Transverse colon (tissue), 4 donors: Measurements from ENCODE around the gene TENM4. TPM values are rescaled to one million over a fixed set of nuclear protein-coding genes. Genes with fewer than 3 reads are reported as not detected.

Source experiments
- DNase-seq: peaks from one replicate; pipeline ENCODE4 v3.0.0-alpha.2; 2019
- H3K27ac ChIP-seq, 4 donors: fragments of 200-600 bp; sonication (generic); 2 replicates each; pipeline ENCODE4 v1.5.1; 2016 to 2018; ENCODE audit warnings: inconsistent platforms in 4 of 4
- H3K27me3 ChIP-seq: fragments of 200-600 bp; sonication (generic); 2 replicates; pipeline ENCODE4 v1.5.1; 2017; ENCODE audit warnings: inconsistent platforms
- H3K36me3 ChIP-seq, 4 donors: fragments of 200-600 bp; sonication (generic); 2 replicates each; pipeline ENCODE4 v1.5.1; 2017 to 2019; ENCODE audit warnings: inconsistent platforms in 4 of 4
- H3K4me1 ChIP-seq, 4 donors: fragments of 200-600 bp; sonication (generic); 2 replicates each; pipeline ENCODE4 v1.5.1; 2017 to 2020; ENCODE audit warnings: inconsistent platforms in 4 of 4
- H3K4me3 ChIP-seq, 4 donors: fragments of 200-600 bp; sonication (generic); 1 replicate in 1 of 4; 2 replicates in 3 of 4; pipeline versions ENCODE4 v1.5.1 to v1.6.1; 2017 to 2019; ENCODE audit warnings: inconsistent platforms in 4 of 4
- H3K9me3 ChIP-seq, 2 donors: fragments of 200-600 bp; sonication (generic); 2 replicates each; pipeline ENCODE4 v1.5.1; 2017 to 2019; ENCODE audit warnings: inconsistent platforms in 2 of 2
- CTCF ChIP-seq, 5 experiments: fragments of 200-600 bp in 3 of 5; fragments of 450-650 bp in 2 of 5; sonication (generic) in 3 of 5; IDR thresholded peaks; 1 replicate in 2 of 5; 2 replicates in 3 of 5; pipeline ENCODE4 v1.5.1; 2016 to 2017; ENCODE audit warnings: antibody characterized with exemption in 5 of 5, inconsistent platforms in 3 of 5, mild to moderate bottlenecking in 2 of 5, moderate library complexity in 1 of 5
- EP300 ChIP-seq: sonication (generic); formaldehyde crosslinking; IDR thresholded peaks from one replicate; pipeline ENCODE4 v1.6.1; 2017; ENCODE audit warnings: antibody characterized with exemption, low read depth
- POLR2A ChIP-seq: fragments of 450-650 bp; IDR thresholded peaks from one replicate; pipeline ENCODE4 v1.6.1; 2016; ENCODE audit warnings: antibody characterized with exemption, mild to moderate bottlenecking, moderate library complexity
- POLR2AphosphoS5 ChIP-seq, 3 donors: sonication (generic); formaldehyde crosslinking; IDR thresholded peaks; one replicate each; pipeline ENCODE4 v1.6.1; 2016; ENCODE audit warnings: antibody characterized with exemption in 3 of 3
- WGBS, 2 donors: methylation state at CpG; one replicate each; pipeline ENCODE4 v1.1.5; 2018; ENCODE audit warnings: low coverage in 1 of 2; 5-methylcytosine and 5-hydroxymethylcytosine counted together
- in situ Hi-C, 4 donors: fragments of 200-750 bp; cut with MboI; loops; one replicate each; pipeline versions ENCODE4 v1.15.0 to v1.15.1; 2017; ENCODE audit warnings: low sequenced_read_pairs in 3 of 4, low pct_ligation_motif_present in 1 of 4, low pct_unique_long_range_greater_than_20kb in 1 of 4
- intact Hi-C: fragments of 100-400 bp; cut with DNase I; formaldehyde crosslinking; loops from one replicate; pipeline ENCODE4 v1.15.1; 2023; ENCODE audit warnings: low total_unique reads
- total RNA-seq, 4 donors: library from RNA; depleted of rRNA; stranded (reverse); fragments of >200 nt; gene quantifications; one replicate each; pipeline ENCODE4 v1.1.0, GENCODE V29; 2016

Gene TENM4
- total RNA-seq, 4 donors from 2014 or later = 0.14 to 0.79 (median 0.39) TPM

- H3K27ac ChIP-seq = no peak overlapping the region
- in situ Hi-C loops = no loop called here
- H3K4me3 ChIP-seq = no peak overlapping the region
- 43 to 90% methylated on average over 1 of the region's 1 CpG for WGBS, 2 donors
- intact Hi-C loops = no loop called here
- no peak for TF ChIP-seq POLR2AphosphoS5 (IDR thresholded peaks at IDR 0.05)
- no peaks in the 10 kb centered on the region for H3K36me3 ChIP-seq
- H3K27me3 ChIP-seq = no peaks in the 10 kb centered on the region
- no peak for DNase-seq
- H3K9me3 ChIP-seq = no peaks in the 10 kb centered on the region
- no peaks in the 10 kb centered on the region for H3K4me1 ChIP-seq
Observed at GRCh38 chr11:78914503-78914902, 526.3 kb downstream of the TENM4 start.

GRCh38 chr11:78912778-78913177 is 528.1 kb downstream of the TENM4 start:
- Histone ChIP-seq H3K36me3 (no peaks in the 10 kb centered on the region), H3K27me3 (no peaks in the 10 kb centered on the region), H3K4me3 (no peak overlapping the region), H3K4me1 (no peaks in the 10 kb centered on the region), H3K9me3 (no peaks in the 10 kb centered on the region), H3K27ac (no peak overlapping the region)
- in situ Hi-C loops = no loop called here
- 85 to 91% methylated on average over 4 of the region's 4 CpGs for WGBS, 2 donors
- no peak for DNase-seq
- no peak for TF ChIP-seq POLR2AphosphoS5 (IDR thresholded peaks at IDR 0.05)
- TF ChIP-seq CTCF (IDR thresholded peaks at IDR 0.05) = no peak
- TF ChIP-seq POLR2A = no peak
- TF ChIP-seq EP300 = no peak
- intact Hi-C loops = no loop called here

DNA sequence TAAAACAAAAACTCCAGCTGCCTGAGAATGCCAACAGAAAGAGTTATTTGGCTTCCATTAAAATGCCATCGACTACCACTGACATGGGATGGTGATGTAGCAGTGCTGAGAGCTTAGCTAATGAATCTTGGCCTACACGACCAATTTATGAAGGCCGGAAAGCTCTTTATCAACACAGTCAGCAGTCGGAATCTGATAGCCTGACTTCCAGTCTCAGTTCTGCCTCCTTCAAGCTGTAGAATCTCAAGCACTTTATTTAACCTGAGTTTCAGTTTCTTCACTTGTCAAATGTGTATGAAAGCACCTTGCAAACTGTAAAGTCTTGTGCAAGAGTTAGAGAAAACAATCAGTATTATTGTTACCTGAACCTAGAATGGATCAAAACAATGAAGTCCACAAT is 530.5 kb downstream of the TENM4 start:
- Histone ChIP-seq H3K4me3 (no peak overlapping the region), H3K36me3 (no peaks in the 10 kb centered on the region), H3K27me3 (no peaks in the 10 kb centered on the region), H3K9me3 (no peaks in the 10 kb centered on the region), H3K27ac (no peak overlapping the region), H3K4me1 (no peaks in the 10 kb centered on the region)
- 67 to 78% methylated on average over 3 to 4 of the region's 4 CpGs for WGBS, 2 donors
- in situ Hi-C loops (no loop called here), intact Hi-C loops (no loop called here)
- no peak for DNase-seq
- TF ChIP-seq EP300 = no peak
- no peak for TF ChIP-seq POLR2AphosphoS5 (IDR thresholded peaks at IDR 0.05)
- TF ChIP-seq POLR2A = no peak
- TF ChIP-seq CTCF (IDR thresholded peaks at IDR 0.05) = no peak

- no peak for DNase-seq
- H3K4me3 ChIP-seq = no peak overlapping the region
- 94 to 100% methylated on average over 2 to 4 of the region's 4 CpGs for WGBS, 2 donors
- intact Hi-C loops = no loop called here
- TF ChIP-seq CTCF (IDR thresholded peaks at IDR 0.05) (no peak), POLR2AphosphoS5 (IDR thresholded peaks at IDR 0.05) (no peak), POLR2A (no peak), EP300 (no peak)
- H3K9me3 ChIP-seq = no peaks in the 10 kb centered on the region
- no peaks in the 10 kb centered on the region for H3K27me3 ChIP-seq
- in situ Hi-C loops = no loop called here
- no peak overlapping the region for H3K27ac ChIP-seq
- no peaks in the 10 kb centered on the region for H3K36me3 ChIP-seq
- no peaks in the 10 kb centered on the region for H3K4me1 ChIP-seq
Observed at GRCh38 chr11:78909386-78909785, 531.4 kb downstream of the TENM4 start.

- TF ChIP-seq POLR2A (no peak), EP300 (no peak), CTCF (IDR thresholded peaks at IDR 0.05) (no peak), POLR2AphosphoS5 (IDR thresholded peaks at IDR 0.05) (no peak)
- Histone ChIP-seq H3K27me3 (no peaks in the 10 kb centered on the region), H3K36me3 (no peaks in the 10 kb centered on the region), H3K4me1 (no peaks in the 10 kb centered on the region), H3K27ac (no peak overlapping the region), H3K9me3 (no peaks in the 10 kb centered on the region), H3K4me3 (no peak overlapping the region)
- in situ Hi-C loops (no loop called here), intact Hi-C loops (no loop called here)
- no peak for DNase-seq
- WGBS, 2 donors = 67% methylated on average over 4 of the region's 4 CpGs; no CpG with 5 or more reads in 1 of the 2 donors
Observed at GRCh38 chr11:78907636-78908035, 533.2 kb downstream of the TENM4 start.
